ENCODE results near the gene TGFA.
"Not testable (repeated sequence)": the region's sequence is repeated elsewhere in the genome, so short reads cannot be mapped to it uniquely, and the experiment has no call there.

Gene TGFA

DNA sequence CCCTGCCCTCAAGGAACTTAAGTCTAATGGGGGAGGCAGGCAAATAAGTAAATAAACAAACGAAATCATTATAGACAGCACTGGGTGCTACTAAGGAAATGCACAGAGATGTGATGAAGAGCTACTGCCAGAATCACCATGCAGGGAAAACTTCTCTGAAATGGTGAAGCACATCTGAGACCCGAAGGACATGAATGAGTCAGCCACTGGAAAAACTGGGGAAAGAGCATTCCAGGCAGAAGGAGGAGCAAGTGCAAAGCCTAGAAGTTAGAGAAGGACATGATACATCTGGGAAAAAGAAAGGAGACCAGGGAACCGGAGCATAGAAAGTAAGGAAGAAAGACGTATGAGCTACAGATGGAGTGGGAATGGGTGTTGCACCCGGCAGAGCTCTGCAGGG, 56.8 kb downstream of the TGFA start:
- no peak for DNase-seq

DNA sequence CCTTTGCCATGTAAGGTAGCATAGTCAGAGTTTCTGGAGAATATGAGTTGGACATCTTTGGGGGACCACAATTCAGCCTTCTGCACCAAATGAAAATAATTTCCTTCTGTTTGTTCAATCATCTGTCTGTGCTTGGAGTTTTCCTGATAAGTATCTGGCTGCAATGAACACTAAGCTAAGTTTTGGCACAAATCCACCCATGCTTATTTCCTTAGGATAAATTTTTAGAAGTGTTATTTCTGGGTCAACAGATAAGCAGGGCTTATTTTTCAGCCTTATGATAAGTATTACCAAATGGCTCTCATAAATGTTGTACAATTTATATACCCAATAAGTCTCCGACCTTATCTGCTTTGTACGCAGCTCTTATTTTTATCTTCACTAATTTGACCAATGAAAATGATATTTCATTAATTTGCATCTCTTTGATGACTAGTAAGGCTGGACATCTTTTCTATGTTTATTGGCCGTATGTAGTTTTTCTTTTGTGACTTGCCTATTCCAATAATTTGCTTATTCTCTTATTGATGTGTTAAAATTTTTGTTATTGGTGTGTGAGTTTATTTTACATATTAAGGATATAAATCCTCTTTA, 59.2 kb downstream of the TGFA start:
- no peak for DNase-seq

DNA sequence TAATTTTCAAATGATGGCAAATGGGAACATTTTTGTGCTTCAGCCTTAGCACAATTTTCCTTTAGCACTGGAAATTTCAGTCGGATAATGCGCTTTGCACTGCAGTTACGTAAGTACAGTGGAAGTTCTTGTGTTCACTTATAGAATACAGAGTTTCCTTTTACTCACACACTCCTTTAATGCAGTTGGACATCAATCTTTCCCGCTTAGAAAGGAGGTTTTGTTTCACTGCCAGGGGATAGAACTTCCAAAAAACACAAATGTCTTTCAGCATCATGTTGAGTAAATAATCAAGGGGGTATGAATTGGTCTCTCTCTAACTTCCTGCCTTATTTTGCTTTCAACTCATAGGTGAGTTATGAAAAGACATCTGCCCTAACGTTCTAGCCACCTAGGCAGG, 63.2 kb downstream of the TGFA start:
- no peak for DNase-seq

DNA sequence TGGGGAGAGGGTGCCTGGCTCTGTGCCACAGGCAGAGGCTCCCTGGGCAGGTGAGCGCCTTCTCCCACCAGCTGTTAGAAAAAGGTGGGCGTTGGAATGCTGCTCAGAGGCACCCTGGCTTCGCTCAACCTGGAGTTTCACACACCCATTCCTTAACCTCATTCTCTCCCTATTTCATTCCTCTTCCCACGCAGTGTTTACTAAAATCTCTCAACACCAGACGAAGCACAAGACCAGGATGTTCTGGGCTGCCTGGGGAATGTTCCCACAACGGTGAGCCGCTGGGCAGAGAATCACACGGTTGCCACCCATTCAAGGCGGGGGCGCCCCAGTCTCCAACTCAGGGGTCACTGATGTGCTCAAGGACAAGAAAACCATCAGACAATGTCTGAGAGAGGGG, 64.5 kb downstream of the TGFA start:
- no peak for DNase-seq

DNA sequence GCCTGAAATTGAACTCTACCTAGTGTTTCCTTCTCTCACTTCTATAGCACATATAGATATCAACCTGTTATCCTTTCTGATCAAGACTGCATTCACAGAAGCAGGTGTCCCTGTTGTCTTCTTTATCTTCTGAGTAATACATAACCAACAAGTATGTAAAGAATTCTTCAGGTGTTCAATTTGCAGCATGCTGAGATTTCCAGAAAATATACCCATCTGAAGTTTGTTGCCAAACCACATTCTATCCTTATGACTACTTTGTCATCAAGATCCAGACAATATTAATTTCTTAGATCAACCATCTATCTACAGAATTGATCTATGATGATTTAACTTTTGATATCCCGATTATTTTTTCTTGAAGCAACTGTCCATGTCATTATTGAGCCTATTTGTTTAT, 69.5 kb downstream of the TGFA start:
- DNase-seq = no peak

DNA sequence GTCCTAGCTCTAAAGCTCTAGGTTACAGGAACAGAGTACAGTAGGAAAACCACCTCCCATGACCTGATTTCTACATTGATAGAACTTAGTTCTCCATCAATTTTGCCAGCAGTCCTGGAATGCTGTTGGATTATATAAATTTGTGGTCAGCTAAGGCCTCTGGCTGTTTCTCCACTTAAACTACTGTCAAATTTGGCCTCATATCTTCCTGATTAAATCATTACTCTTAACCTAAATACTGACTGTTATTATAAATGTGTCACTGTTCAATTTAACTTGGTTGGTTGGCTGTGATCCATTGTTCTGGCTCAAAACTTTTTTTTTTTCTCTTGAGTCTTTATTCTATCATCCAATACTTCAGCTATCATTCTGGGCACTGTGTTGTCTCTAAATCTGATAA, 71.2 kb downstream of the TGFA start:
- DNase-seq = no peak

DNA sequence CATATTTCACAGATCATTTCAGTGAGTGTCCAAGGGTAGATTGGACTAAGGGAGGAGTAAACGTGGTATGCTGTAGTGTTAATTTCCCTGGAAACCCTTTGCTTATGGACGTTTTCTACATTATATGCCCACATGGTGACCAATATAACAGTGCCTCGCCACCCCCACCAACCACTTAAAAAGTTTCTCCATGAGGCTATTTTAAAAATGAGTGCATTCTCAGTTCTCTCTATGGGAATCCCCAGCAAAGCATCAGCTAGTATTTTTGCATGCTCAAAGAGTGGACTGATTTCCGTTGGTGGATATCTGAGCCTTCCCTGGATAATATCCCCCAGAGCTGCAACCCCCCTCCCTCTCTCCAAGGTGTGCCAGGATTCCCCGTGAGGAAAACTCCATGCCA, 73.2 kb downstream of the TGFA start:
- DNase-seq = no peak

DNA sequence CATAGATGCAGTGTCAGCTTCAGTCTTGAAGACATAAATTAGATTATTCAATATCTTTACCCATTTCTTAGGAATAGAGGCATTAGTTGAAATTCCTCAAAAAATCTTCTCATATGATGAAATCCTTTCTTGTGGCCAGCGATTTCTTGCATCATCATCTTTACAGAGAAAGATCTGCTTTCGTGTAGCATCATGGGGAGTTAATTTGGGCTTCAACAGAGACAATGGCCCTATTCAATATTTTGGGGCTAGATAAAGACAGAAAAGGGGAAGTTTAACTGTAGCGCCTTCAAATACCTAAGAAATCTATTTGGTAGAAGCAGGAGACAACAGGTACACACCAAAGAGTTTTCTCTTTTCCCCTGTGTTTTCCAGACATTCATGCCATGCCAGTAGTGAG, 73.8 kb downstream of the TGFA start:
- no peak for DNase-seq

DNA sequence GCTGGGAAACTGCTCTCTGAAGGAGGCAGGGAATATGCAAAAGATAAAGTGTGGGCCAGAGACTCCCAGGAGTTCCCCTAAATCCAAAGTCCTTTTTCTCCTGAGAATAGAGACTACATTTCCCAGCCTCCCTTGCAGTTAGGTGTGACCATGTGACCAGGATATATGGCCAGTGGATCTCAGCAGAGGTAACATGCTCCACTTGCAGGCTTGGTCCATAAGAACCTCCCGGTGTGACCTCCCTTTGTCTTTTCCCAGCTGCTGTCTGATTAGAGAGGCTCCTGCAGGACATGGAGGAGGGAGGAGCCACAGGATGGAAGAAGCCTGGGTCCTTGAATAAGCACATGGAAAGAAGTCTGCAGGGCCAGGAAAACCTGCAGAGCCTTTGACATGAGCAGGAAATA, 76.2 kb downstream of the TGFA start:
- no peak for DNase-seq

DNA sequence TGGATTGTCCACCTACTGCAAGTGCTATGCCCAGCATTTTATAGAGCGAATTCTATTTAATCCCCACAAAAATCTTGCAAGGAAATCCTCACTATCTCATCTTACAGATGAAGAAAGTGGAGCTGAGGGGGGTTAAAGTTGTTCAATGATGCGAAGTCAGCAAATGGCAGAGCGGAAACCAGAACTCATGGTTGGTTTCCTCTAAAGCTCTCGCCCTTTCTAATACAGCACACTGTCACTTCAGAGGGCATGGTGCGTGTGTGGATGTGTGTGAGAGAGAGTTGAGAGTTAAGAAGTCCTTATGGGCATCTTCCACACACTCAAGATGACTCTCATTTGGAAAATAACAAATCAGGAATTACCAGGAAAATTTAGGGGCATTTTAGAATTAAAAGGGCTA, 78.4 kb downstream of the TGFA start:
- no peak for DNase-seq

DNA sequence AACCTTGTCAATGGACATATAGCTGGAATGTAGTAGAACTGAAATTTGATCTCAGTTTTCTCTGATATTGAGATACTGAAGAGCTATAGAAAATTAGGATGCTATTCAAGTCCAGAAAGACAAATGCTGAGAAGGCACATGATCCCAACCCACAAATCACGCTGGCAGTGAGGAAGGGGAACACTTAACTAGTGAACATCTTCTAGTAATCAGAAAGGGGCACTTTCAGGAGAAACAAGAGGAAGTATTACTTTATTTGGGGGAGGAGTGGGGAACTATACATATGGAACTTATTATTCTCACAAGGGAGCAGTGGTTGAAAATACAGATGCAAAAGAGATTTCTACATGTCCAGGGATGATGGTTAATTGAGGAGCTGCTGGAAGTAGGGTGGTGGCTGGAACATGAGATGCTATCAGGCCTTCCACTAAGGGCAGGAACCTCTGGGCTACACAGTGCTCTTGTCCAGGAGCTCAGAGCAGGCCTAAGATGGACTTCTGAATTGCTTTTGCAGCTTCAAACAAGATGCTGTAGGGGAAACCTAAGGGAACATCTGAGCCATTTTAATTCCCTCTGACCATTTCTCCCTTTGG, 79.3 kb downstream of the TGFA start:
- DNase-seq = no peak

DNA sequence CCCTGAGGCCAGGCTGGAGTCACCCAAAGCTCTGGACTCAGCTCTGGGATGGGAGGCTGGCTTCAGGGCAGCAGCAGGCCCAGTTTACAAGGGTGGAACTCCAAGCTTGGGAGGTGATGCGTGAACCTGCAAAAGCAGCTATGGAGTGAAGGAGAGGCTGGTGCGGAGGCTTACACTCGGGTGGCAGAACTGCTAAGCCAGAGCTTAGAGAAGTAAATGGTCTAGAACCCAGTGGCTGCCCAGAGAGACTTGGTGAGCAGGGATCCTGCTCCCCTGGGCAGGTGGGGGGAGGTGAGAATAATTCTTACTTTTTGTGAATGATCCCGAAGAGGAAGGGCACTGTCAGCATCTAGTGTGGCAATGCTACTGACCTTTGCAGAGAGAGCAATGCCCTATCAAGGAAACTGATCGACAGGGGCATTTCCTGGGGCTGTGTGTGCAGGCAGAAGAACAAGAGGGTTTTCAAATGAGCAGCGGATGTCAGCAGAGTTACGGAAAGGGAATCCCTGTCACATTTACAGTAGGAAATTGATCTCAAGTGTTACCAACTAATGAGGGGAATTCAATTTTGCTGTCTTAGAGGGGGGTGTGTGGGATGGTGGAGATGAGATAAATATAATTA, 80.4 kb downstream of the TGFA start:
- DNase-seq = no peak

DNA sequence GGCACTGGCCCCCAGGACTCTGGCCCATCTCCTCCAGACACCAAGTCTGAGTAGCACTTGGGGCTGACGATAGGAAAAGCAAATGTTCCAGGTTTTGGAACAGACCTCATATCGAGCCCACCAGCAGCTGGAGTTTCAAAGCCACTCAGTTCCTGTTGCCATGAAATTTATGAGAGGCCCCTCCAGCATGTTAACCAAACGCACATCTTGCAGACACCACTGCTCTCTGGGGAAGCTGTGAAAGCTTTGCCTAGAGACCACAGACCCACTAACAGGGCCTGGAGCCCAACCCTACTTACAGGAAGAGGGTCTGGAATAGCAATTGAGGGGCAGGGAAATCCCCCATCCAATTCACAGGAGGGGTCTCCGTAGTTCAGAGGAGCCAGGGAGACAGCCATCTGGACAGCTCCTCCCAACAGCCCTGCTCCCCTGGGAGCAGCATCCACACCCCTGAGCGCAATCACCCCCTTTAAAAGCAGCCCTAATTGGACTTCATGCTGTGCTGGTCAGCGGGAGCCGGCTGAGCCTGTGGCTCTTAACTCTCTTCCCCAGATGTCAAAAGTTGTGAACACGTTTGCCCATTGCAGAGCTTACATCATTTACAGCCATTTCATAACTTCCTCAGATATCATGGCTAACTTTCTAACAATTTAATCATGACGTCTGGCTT, 81.3 kb downstream of the TGFA start:
- no peak for DNase-seq

DNA sequence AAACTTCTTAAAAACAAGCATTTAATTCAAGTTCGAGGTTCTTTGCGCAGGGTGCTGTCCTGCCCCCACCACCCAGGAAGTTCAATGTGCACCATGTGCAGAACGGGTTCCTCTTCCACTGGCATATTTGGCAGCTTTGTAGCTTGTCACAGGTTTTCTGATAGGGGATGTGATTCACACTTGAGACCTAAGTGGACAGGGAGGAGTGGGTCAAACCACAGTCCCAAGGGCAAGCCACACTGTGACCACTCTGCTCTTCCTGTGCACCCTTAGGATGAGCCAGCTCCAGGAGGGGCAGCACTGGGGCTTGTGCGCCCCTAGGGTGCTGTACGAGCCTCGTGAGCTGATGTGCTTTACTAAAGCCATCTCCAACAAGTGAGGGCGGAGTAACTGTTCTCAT, 82.5 kb downstream of the TGFA start:
- no peak for DNase-seq

DNA sequence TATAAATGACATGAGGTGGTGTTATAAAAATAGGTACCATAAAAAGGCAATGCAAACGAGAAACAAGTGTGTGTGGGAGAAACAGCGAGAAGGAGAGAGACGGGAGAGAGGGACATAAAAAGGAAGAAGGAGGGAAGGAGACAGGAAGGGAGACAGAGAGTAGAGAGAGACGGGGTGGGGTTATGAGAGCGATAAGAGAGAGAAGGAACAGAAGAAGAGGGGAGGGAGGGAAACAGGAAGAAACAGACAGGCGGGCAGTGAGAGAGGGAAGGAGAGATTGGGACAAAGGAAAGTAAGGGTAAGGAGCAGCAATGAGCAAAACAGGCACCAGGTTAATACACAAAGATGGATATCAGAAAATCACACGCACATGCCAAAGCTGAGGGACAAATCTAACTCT, 83.7 kb downstream of the TGFA start:
- DNase-seq = no peak

DNA sequence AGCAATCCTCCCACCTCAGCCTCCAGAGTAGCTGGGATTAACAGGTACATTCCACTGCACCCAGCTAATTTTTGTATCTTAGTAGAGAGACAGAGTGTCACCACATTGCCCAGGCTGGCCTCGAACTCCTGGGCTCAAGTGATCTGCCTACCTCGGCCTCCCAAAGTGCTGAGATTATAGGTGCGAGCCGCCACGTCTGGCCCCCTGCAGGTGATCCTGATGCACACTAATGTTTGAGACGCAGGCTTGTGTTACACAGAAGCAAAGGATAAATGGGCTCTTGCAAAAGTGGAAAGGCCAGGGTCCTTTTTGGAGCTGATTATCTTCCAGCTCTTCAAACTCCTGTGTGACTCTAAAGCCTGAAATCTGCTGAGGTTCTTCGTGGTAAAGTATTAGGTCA, 84.2 kb downstream of the TGFA start:
- DNase-seq = no peak

DNA sequence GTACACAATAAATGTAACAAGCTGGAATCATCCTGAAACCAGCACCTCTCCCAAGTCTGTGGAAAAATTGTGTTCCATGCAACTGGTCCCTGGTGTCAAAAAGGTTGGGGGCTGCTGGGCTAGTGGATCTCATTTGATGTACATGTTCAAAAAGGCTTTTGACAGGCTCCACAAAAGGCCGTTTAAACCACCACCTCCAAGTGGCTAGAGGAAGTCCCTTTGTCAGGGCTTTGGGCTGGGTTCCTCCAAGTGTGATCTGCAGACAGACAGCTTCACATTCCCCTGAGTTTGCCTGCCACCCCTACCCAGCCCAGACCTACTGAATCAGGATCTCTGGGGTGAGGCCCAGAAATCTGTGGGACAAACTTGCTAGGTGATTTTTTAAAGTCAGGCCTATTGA, 84.7 kb downstream of the TGFA start:
- no peak for DNase-seq

DNA sequence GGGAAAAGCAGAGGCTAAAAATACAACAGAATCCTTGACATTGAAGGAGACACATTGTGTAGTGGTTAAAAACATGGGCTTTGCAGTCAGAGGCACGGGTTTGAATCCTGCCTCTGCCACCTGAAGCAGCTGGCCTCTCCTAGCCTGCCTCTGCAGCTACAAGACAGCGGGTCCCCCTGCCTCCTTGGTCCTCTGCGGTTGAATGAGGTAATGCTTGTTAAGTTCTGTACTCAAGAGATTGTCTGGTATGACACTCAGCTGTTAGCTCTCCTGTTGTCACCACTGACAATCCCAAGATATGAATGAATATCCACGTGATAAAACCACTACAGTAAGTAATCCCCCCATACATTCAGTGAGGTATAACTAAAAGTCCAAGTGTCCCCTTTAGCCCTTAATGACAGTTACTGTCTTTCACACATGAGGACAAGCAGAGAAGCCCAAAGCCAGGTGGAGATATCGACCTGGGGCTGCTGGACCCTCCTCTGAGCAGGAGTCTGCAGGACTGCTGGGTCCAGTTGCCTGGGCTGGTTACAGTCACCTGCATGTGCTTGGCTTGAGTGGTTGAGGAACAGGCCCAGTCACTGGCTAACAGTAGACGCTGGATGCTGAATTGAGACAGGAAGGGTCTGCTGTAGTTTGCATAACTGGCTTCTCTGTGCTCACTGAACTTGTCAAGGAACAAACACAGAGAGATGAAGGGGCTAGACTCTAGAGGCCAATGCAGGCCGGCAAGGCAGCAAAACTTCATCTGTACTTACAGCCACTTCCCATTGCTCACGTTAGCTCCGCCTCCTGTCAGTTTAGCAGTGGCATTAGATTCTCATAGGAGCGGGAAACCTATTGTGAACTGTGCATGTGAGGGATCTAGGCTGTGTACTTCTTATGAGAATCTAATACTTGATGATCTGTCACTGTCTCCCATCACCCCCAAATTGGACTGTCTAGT, 85.5 kb downstream of the TGFA start:
- no peak for DNase-seq

DNA sequence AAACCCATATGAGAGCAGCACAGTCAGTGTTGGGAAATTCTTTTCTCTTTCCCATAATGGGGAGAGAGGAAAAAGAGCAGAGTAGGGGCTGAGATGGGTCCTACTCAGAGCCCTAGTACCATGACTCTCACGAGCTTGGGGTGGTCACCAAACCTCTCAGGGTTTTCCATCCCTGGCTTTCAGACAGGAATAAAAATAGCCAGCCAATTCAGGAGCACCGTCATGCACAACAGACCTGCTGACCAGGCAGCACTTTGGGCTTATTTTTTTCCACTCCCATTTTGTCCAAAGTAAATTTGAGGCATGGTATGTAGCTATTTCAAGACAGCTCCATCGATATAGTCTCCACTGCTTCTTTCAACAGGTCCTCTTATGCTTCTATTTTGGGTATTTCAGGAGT, 86.4 kb downstream of the TGFA start:
- DNase-seq = no peak

DNA sequence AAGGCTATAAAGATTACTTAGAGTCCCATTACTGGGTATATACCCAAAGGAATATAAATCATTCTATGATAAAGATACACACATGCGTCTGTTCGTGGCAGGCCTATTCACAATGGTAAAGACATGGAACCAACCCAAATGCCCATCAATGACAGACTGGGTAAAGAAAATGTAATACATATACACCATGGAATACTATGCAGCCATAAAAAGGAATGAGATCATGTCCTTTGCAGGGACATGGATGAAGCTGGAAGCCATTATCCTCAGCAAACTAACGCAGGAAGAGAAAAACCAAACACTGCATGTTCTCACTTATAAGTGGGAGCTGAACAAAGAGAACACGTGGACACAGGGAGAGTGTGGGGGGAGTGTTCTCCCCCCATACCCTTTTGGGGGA, 87.0 kb downstream of the TGFA start:
- not testable (repeated sequence) for DNase-seq

DNA sequence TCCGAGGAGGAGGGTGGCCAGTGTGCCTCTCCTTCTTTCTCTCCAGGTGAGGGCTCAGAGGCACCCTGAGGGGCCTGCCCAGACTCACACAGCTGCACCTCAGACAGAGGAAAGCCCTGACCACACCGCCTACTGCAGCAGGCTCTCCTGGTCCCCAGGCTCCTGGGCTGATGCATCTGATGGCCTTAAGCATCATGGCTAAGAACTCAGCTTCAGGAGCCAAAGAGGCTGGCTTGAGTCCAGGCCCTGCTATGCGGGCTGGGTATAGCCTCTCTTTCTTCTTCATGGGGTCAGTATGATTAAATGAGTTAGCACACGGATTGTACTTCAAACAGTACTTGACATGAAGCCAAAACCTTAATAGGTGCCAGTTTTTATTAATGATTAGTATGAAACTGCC, 89.6 kb downstream of the TGFA start:
- DNase-seq = no peak

DNA sequence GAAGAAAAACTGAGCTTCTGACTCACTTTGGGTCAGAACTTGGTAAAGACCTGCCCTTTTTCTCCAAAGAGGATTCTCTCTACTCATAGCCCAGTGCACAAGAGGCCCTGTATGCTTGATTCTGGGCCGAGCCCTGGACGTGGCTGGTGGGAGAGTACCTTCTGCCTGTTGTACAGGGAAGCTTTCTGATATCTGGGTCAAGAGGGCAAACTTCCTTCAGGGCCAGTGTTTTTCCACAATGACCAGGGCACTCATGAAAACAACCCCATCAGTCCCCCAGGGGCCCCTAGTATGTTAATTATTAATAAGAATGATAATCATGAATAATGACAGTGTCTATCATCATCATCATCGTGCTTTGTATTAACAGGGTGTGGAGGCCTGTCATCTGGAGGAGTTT, 90.0 kb downstream of the TGFA start:
- DNase-seq = no peak

Measured in kidney glomerular epithelial cell (primary cell).